ENCODE data around the gene NODAL.

Gene NODAL

DNA sequence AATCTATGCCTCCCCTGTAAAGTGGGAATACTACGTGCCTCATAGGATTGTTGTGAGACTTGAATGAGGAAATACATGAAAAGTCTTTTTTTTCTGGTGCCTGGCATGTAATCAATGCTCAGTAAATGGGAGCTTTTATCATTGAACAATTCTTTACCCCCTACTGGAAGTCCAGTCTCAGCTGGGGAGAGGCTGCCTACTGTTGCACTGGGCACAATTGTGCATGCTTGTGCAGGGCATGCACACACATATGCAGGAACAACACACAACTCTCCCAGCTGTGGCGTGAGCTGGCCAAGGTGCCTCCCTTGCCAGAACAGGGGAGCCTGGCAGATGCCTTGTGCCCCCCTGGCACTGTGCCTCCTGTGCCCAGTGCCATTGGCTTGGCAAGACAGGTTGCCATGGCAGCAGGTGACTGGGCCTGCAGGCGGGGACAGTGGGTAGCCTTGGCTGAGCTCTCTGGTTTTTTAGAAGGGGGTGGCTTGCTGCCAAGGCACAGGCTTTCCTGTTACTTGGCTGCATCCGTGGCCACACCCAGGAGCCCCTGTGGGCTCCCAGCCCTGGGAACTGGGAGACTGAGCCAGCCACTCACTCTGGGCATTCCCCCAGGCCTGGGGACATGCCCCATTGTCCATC is 21.0 kb upstream of the NODAL start:
- DNase-seq, result no peak

DNA sequence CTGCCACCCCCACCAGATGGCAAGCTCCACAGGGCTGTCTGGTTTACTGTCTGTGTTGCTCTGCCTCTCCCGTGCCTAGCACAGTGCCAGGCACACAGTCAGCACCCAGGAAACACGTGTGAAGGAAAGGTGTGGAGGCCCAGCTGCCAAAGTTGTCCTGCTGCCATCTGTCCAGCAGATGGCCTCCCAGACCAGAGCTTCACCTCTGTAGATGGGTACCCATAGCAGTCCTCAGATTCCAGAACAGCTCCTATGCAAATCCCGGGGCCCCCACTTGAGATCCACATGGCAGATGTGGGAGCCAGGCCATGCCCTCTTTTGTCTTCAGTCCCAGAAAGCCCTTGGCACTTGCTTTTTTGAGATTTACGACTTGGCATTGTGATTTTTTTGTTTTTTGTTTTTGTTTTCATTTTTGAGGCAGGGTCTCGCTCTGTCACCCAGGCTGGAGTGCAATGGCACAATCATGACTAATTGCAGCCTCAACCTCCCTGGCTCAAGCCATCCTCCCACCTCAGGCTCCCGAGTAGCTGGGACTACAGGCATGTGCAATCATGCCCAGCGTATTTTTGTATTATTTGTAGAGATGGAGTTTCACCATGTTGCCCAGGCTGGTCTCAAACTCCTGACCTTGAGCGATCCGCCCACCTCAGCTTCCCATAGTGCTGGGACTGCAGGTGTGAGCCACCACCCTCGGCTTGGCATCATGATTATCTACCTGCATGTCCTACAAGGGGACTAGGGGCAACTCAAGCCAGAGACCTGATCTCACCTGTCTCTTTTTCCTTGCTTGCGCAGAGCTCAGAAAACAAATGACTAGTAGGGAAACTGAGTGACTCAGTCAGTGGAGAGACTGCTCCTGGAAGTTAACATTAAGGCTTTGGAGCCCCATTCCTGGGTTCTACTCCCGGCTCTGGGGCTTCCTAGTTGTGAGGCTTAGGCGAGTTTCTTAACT is 20.2 kb upstream of the NODAL start:
- no peak for DNase-seq

DNA sequence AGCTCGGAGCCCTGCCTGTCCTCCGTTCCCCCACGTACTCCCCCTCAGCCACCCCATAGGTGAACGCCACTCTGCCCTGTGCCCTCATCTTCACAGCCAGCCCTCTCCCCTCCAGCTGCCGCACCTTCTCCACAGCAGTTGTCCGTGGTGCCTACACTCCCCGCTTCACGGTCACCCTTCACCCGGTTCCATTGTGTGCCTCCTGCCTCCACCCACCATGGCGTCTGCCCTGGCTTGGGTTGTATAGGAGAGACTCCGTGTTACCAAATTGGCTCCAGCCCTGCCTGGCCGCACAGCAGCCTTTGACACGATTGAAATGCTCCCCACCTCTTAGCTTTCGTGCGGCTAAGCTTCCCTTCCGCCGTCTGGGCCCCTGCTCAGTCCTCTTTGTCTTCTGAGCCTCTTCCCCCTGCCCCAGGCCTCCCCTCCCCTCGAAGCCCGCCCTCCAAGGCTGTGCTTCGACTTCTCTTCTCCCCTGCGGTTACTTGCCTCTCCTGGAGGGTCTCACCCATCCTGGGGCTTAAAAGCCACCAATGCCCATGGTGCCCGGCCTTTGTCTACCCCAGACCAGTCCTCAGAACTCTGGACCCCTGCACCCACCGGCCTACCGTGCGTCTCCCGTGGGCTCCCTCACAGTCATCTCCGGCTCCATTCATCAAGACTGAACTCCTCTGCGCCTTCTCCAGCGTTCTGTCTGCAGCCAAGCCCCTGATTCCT is 18.5 kb upstream of the NODAL start:
- no peak for DNase-seq

DNA sequence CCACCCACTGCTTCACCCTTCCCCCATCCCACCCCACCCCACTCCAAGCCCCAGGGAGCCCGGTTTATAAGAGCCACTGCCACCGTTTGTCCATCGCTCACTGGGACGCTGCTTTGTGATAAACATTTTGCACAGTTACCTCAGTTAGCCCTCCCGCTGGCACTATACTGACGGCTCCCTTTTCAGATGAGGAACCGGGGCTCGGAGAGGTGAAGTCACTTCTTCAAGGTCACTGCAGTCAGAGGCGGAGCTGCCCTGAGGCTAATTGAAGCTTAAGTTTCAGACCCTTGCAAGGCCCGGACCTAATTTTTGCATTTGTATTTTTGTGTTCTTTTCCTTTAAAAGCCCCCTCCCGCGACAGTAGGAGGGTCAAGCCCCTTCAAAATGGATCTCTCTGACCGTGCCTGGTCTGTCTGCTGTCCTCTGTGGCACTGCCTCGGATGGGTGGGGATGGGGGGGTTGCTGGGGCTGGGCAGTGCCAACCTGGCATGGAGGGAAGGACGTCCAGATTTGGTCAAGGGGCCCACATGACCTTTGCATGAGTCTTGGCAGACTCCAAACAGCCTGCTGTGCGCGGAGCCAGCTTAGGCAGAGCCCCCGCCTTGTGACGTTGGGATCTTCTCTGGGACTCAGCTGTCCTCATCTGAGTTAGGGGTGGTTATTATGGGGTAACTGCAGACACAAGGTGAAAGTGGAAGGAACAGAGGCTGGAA is 17.7 kb upstream of the NODAL start:
- no peak for DNase-seq

DNA sequence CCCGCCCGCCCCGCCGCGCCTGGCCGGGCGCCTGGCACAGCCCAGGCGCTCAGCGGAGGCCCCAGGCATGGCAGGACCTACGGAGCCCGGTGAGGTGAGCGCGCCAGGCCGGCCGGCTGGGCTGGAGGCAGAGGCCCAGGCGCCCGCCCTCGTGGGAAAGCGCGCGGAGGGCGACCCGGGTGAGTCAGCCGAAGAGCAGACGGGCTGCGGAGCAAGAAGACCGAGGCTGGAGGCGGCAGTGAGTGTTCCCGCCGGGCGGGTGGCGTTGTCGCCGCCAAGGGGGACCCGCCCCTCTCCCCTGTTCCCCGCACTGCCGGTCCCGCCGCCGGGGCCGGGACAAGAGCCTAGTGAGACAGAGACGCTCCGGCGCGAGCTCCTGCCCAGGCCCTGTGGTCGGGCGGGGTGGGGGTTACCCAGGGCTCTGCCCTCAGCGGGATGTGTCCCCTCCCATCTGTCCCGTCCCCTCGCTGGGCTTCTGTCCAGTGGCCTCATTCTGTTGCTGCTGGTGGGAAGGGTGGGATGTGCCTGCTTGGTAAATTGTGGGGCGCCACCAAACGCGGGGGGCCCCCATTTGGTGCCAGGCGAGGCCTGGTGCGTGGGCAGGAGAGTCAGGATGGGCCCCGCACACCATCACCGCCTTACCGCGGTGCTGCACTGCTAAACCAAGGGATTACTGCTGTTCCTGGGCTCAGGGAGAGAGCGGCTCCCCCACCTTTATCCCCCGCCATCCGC is 17.0 kb upstream of the NODAL start:
- peak; percentile 22 for DNase-seq

DNA sequence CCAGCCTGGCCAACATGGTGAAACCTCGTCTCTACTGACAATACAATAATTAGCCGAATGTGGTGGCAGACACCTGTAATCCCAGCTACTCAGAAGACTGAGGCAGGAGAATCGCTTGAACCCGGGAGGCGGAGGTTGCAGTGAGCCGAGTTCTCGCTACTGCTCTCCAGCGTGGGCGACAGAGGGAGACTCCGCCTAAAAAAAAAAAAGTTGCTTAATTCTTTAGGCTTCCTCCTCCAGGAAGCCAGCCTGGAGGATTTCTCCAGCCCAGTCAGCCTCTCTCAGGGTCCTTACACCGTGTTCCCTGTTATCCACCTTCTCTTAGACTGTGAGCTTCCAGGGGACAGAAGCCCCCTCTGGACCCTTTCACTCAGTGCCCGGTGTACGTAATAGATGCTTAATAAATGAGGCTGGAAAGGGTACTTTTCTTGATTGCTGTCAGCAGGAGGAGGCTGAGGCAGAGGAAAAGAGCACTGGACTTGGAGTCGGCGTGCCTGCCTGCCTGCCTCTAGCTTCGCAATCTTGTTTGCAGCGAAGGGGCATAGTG is 16.4 kb upstream of the NODAL start:
- no peak for DNase-seq

DNA sequence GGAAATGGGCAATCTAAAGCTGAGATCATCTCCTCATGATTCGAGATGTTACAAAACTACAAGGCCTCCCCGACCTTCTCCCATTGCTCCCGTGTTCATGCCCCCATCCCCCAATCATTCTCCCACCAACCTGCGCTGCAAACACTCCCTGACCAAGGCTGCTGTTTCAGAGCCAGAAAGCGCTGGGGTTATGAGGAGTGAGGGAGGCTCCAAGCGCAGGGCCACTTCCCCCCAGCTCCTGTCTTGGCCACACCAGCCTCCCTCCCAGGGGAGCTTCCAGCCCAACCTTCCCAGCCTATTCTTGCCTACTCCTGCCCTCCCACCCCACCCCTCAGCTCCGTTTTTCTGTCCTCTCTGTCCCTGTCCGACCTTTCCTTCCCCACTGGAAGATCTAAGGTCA is 14.7 kb upstream of the NODAL start:
- no peak for DNase-seq

DNA sequence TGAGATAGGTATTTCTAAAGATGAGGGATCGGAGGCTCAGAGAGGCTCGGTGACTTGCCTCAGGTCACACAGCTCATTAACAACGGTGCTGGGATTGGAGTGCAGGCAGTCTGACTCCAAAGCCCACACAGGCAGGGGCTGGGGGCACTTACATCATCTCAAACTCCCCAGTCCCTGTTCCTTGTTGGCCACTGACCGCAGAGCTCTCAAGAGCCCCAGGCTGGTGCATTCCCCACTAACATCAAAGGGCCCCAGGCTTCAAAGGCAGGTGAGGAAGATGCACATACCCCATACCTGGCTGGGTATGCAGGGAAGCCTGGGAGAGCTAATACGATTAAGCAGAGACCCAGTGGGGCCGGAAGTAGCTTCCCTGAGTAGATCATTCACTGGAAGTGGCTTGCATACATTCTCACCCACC is 13.7 kb upstream of the NODAL start:
- DNase-seq, result no peak

DNA sequence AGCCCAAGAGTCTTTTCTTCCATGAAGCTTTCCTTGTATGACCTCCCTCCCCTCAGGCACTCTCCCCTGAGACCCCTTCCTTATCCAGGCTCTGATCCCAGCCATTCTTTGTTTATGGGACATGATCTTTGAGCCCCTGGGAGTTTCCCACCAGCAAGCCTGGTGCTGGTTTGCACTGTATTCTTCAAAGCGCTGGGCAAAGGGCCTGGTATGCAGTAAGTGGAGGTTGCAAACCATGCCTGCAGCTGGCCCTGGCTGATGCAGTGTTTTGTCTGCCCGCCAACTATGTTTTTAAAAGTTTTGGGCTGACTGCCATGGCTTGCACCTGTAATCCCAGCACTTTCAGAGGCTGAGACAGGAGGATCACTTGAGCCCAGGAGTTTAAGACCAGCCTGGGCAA is 6.8 kb upstream of the NODAL start:
- DNase-seq, result no peak

DNA sequence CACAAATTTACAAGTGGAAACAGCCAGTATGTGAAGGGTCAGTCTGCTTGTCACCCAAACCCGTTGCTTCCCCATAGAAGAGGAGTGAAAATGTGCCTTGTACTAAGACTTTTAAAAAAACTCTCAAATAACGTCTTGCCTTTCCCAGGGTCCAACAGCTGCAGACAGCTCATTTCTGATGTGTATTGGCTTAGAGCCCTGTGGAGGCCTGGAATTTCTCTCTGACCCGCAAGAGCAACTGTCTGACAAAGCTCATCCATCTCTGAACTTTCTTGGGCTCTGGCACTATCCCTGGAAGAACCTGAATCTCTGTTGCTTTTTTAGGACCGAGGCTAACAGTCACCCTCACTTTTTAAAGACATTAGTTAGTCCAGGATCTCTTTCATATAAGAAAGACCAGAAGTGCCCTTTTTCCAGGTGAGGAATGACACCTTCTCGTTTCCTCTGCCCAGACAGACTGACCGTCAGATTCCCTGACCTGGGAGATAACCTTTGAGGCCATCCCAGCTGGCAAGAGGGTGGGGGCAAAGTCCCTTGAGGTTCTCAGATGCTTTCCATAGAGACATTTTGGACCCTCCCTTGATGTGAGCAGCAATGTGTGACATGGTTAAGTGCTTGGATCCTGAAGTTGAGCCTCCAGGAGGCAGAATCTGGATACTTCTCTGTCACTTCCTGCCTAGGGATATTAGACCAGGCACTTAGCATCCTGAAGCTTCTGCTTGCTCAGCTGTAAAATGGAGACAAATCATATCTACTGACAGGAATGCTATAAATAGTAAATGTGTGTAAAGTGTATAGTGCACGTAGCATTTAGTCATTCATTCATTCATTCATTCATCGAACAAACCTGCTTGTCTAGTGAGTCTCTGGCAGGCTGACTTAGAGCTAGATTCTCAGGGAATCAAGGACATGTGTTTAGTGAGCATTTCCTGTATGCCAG is 4.5 kb upstream of the NODAL start:
- DNase-seq, result no peak

DNA sequence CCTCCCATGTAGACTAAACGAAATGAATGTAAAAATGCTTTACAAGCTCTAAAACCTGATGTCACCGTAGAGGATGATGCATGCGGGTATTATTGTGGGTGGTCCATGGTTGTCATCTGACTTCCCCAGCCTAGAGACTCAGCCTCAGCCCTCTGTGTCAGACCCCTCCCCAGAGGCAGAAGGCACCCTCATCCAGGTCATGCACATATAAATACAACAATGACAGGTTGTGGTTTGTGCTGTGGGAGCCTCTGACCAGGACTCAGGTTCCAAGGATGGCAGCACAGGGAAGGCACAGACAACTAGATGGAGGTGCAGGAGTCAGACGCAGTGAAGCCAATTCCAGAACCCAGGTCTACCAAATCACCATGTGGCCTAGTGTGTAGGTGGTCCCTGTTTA is 3.3 kb upstream of the NODAL start:
- no peak for DNase-seq

DNA sequence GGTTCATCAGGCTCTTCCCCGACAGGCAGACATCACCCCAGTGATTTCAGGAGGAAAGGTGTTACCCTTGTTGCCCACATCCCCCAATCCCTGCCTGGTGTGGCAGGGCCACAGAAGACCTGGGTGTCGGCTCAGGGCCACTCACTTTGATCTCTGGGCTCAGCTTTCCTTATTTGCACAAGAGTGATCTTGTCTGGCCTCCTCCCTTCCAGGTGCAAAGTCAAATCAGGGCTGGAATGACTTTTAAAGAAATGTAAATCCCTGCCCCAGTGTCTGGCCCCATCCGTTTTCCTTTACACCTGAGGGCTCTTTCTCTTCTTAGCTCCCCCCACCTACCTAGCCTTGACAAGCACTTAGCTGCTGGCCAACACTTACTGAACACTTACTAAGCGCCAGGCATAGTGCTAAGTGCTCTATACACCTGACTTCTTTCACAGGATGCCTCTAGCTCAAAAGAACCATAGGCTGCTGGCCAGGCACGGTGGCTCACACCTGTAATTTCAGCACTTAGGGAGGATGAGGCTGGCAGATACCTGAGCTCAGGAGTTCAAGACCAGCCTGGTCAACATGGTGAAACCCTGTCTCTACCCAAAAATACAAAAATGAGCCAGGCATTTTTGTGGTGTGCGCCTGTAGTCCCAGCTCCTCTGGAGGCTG is 979 bp upstream of the NODAL start:
- no peak for DNase-seq

DNA sequence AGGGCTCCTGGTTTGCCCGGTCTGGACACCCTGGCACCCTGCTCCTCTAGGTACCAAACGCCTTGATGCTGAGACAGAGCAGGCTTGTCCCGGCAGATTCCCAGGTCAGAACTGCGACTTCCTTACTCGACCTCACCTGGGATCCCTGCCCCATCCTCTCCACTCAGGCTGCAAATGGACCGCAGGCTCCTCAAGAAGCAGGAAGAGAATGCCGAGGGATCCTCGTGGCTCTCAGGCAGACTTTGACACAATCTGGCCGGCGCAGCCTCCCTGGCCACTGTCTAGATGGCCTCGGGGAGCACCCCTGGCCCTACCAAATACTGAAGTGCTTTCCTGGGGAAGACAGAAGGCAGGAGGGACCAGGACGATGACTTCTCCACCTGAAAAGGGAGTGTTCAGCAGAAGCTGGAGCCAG is 421 bp upstream of the NODAL start:
- no peak for DNase-seq

DNA sequence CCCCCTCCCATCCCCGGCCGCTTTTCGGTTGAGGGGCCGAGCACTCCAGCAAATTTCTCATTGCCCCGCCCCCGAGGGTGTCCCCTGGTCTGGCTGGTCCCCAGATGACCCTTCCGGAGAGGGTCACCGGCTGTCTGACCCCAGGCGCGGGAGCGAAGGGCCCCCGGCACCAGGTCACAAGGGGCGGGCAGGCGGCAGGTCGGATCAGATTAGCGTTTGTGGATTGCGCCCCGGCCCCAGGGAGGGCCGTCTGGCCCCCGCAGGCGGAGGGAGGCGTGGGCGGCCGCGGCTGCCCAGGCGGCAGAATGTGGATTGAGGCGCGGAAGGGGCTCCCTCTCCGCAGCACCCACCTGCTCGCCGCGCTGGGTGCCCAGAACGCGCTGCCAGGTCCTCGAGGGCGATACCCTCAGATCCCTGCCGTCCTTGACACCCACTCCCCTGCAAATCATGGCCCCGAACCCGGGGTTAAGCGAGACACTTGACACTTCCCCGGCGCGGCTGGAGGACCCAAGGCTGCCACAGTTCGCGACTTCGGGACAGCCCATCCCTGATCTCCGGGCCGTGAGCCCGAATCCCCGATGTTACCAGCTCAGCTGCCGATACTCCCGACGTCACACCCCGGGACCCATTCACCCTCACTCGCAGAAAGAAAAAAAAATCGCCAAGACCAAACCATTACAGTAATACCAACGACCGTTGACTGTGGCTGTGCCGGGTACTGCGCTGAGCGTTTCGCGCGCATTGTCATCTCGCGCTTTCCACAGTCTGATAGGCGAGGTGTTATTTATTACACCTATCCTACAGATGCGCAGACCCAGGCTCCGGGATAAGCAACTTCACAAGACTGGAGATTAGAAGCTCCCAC is 953 bp downstream of the NODAL start:
- DNase-seq, result no peak

DNA sequence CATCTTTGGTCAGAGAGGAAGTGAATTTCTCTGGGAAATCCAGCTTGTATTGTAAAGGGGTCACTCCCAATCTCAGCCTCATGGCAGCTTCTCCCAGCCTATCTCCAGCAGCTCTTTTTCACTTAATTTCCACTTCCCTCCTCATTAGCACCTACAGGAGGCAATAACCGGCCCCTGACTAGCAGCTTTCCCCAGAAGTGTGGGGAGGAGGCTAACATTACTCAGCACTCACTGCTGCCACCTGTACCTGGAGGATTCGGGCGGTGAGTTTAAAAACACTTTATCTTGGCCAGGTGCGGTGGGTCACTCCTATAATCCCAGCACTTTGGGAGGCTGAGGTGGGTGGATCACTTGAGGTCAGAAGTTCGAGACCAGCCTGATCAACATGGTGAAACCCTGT is 3.8 kb downstream of the NODAL start:
- DNase-seq, result no peak

DNA sequence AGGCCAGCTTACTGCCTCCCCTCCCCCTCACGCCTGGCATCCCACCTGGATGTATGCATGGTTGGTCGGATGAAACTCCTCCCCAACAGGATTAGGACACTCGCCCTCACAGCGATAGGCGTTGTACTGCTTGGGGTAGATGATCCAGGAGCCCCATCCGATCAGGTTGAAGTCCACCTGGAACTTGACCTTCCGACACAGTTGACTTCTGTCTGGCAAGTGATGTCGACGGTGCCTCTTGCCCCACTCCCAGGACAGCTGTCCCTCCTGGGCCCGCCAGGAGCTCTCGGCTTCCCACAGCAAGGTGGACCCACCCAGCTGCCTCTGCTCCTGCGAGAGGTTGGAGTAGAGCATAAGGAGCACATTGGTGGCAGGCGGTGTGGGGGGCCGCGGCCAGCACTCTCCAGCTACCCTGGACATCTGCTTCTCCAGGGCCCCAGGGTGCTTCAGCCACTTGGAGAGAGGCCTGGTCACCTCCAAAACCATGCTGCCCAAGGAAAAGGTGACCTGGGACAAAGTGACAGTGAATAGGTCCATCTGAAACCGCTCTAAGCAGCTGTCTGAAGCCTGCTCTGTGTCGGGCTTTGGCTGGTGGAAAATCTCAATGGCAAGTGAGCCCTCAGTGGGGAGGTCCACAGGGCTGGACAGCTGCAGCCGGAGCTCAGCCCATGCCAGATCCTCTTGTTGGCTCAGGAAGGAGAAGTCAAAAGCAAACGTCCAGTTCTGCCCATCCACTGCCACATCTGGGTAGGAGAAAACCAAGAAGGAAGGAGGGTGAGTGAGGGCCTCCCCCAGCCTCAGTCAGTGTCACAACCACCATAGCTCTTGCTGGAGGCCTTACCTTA is 6.0 kb downstream of the NODAL start:
- no peak for DNase-seq

DNA sequence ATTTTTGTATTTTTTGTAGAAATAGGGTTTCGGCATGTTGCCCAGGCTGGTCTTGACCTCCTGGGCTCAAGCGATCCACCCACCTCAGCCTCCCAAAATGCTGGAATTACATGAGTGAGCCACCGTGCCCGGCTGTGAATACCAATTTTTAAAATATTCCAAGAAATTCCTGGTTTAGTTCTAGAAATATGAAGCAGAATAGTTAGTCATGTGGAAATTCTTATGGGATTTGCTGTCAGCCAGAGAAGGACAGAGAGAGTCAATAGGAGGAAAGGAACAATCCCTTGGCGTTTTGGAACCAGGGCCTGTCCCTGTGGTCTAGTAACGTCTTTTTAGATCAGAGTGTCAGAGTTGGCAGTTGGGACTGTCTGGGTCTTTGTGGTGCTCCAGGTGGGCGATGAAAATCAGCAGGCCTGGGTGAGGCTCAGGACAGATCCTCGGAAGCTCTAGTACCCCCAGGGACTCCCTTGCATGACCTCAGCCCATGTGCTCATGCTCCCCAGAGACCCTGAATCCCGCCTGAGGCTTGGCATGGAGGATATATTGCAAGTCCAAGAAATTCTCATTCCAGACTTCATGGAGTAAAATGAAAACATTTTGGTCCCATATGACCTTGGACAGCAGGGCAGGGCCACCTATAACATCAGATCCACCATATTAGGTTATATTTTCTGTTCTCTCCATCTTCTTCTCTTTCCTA is 7.8 kb downstream of the NODAL start:
- DNase-seq, result peak; percentile 26

Data from GOT3 (cell line).